HG03175 (cell line): Measurements from ENCODE around the gene PALMD.

Source experiments
- ATAC-seq: cut with Tn5 transposase; IDR thresholded peaks from one replicate; pipeline ENCODE4 v1.9.1; 2021; ENCODE audit warnings: mild to moderate bottlenecking, moderate library complexity; ENCODE audit not compliant: unreplicated experiment

Gene PALMD

GRCh38 chr1:99738858-99739465 lies 93.0 kb downstream of the PALMD start:
- ATAC-seq: no peak

GRCh38 chr1:99740141-99740540 lies 94.2 kb downstream of the PALMD start:
- no peak for ATAC-seq
